PC-9 (cell line): ENCODE measurements around the gene MT1B.
"Not testable (repeated sequence)": the region's sequence is repeated elsewhere in the genome, so short reads cannot be mapped to it uniquely, and the experiment has no call there.

ENCODE experiments used
- EZH2 ChIP-seq: fragments of 200-600 bp; sonication (generic); IDR thresholded peaks from 2 replicates; pipeline ENCODE4 v1.8.0; 2017; ENCODE audit warnings: antibody characterized with exemption, low read depth
- TF ChIP-seq, protein P1 (sequence below): fragments of 200-600 bp; sonication (generic); conservative IDR thresholded peaks from 2 replicates; pipeline ENCODE4 v1.6.1; 2017; ENCODE audit warnings: mixed run types, antibody characterized with exemption, mild to moderate bottlenecking, moderate library complexity

DNA sequence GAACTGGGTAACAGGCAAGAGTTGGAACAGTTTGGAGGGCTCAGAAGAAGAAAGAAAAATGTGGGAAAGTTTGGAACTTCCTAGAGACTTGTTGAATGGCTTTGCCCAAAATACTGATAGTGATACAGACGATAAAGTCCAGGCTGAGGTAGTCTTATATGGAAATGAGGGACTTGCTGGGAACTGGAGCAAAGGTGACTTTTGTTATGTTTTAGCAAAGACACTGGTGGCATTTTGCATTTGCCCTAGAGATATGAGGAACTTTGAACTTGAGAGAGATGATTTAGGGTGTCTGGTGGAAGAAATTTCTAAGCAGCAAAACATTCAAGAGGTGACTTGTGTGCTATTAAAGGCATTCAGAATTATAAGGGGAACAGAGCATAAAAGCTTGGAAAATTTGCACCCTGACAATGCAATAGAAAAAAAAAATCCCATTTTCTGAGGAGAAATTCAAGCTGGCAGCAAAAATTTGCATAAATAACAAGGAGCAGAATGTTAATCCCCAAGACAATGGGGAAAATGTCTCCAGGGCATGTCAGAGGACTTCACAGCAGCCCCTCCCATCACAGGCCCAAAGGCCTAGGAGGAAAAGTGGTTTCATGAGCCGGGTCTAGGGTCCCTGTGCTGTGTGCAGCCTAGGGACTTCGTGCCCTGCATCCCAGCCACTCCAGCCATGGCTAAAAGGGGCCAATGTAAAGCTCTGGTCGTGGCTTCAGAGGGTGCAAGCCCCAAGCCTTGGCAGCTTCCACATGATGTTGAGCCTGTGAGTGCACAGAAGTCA is 29.8 kb upstream of the MT1B start:
- TF ChIP-seq, protein P1, sequence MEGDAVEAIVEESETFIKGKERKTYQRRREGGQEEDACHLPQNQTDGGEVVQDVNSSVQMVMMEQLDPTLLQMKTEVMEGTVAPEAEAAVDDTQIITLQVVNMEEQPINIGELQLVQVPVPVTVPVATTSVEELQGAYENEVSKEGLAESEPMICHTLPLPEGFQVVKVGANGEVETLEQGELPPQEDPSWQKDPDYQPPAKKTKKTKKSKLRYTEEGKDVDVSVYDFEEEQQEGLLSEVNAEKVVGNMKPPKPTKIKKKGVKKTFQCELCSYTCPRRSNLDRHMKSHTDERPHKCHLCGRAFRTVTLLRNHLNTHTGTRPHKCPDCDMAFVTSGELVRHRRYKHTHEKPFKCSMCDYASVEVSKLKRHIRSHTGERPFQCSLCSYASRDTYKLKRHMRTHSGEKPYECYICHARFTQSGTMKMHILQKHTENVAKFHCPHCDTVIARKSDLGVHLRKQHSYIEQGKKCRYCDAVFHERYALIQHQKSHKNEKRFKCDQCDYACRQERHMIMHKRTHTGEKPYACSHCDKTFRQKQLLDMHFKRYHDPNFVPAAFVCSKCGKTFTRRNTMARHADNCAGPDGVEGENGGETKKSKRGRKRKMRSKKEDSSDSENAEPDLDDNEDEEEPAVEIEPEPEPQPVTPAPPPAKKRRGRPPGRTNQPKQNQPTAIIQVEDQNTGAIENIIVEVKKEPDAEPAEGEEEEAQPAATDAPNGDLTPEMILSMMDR = not testable (repeated sequence)
- not testable (repeated sequence) for TF ChIP-seq EZH2
